Measurements from ENCODE around the gene ABCB8. TPM values are rescaled to one million over a fixed set of nuclear protein-coding genes. Genes with fewer than 3 reads are reported as not detected.
A peak's percentile ranks its signal among the peaks of the same experiment; 100 is the strongest.

The ABCB8 gene
- total RNA-seq, 1 donor: 35.4 TPM

DNA sequence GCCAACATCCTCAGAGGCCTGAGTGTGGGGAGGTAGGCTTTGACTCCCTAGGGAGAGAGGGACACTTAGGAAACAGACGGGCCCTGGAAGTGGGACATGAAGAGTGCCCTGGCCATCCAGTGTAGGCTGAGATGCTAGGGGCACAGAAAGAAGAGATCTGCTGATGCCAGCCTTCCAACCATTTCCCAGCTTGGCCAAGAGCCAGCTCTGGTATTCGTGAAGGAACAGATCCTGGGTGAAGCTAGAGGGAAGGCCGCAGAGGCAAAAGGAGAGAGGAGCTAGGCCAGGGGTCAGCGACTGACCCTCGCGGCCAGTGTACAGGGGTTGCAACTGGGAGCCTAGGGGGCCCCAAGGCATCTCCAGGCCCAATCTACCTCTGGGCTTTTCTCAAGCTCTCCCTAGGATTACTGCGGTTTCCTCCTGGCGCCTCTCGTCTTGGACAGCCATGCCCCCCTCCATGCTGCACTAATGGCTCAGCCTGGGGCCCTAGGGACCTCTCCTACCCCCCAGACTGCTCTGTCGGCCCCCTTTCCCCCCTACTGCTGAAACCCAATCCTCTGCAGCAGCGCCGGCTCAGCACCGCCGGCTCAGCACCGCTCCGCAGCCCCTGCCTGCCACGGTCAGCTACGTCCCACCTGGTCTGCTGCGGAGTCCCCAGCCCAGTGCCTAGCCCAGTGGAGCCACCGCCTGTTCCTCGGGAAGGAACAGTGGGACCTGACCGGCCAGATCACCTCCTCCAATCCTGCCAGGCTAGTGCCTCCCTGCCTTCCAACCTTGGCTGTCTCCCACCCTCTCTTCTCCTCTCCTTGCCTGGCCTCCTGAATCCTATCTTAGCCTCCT lies 19.9 kb downstream of the ABCB8 start, which contains the start of gene ASIC3:
ASIC3 (plus strand) TSS at position 556 of the 840 bp plus-strand sequence. CDS start 355 bp downstream, outside the sequence.
- DNase-seq (ENCODE audit: low read depth): no peak
- no peak within 1 kb of the TSS for H3K4me3 ChIP-seq (ENCODE audit: low read depth, low read length)
- TF ChIP-seq, protein P1, sequence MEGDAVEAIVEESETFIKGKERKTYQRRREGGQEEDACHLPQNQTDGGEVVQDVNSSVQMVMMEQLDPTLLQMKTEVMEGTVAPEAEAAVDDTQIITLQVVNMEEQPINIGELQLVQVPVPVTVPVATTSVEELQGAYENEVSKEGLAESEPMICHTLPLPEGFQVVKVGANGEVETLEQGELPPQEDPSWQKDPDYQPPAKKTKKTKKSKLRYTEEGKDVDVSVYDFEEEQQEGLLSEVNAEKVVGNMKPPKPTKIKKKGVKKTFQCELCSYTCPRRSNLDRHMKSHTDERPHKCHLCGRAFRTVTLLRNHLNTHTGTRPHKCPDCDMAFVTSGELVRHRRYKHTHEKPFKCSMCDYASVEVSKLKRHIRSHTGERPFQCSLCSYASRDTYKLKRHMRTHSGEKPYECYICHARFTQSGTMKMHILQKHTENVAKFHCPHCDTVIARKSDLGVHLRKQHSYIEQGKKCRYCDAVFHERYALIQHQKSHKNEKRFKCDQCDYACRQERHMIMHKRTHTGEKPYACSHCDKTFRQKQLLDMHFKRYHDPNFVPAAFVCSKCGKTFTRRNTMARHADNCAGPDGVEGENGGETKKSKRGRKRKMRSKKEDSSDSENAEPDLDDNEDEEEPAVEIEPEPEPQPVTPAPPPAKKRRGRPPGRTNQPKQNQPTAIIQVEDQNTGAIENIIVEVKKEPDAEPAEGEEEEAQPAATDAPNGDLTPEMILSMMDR (IDR thresholded peaks at IDR 0.05; ENCODE audit: insufficient read depth, low read depth, low read length): no peak

DNA sequence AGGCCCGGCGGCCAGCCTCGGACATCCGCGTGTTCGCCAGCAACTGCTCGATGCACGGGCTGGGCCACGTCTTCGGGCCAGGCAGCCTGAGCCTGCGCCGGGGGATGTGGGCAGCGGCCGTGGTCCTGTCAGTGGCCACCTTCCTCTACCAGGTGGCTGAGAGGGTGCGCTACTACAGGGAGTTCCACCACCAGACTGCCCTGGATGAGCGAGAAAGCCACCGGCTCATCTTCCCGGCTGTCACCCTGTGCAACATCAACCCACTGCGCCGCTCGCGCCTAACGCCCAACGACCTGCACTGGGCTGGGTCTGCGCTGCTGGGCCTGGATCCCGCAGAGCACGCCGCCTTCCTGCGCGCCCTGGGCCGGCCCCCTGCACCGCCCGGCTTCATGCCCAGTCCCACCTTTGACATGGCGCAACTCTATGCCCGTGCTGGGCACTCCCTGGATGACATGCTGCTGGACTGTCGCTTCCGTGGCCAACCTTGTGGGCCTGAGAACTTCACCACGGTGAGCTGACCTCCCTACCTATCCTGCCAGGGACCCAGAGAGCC lies 20.7 kb downstream of the ABCB8 start:
- TF ChIP-seq, protein P1 (IDR thresholded peaks at IDR 0.05; ENCODE audit: insufficient read depth, low read depth, low read length): no peak
- H3K4me3 ChIP-seq (ENCODE audit: low read depth, low read length): no peak overlapping the region
- DNase-seq (ENCODE audit: low read depth): no peak

DNA sequence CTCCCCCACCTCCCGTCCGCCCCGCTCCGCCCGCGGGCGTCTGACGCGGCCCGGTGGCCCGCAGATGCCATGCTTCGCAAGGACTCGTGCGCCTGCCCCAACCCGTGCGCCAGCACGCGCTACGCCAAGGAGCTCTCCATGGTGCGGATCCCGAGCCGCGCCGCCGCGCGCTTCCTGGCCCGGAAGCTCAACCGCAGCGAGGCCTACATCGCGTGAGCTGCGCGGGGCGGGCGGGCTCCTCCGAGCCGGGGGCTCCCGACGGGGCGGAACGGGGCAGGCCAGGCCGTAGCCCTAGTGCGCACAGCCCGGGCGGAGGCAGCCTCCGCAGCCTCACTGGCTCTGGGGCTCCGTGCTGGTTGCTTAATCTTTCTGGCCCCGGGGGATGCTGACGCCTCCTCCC lies 22.9 kb downstream of the ABCB8 start:
- TF ChIP-seq, protein P1 (IDR thresholded peaks at IDR 0.05; ENCODE audit: insufficient read depth, low read depth, low read length): no peak
- H3K4me3 ChIP-seq (ENCODE audit: low read depth, low read length): no peak overlapping the region
- peak; percentile 84 for DNase-seq (ENCODE audit: low read depth)

DNA sequence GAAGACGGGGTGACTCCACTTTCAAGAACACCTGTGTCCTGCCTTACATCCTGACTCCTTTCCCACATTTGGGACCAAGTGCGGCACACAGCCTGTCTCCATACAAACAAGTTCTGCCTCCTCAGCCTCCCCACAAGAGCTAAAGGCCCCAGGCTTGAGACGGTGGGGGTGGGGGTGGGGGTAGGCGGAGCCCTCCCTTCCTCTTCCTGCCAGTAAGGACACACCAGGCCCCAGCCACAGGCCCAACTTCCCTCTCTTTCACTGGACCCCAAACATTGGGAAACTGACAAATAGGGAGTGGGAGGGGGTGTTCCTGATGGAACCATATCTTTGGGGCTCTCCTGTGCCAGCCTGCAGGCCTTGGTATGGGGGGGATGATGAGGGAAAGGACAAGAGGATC lies 24.8 kb downstream of the ABCB8 start:
- TF ChIP-seq, protein P1 (IDR thresholded peaks at IDR 0.05; ENCODE audit: insufficient read depth, low read depth, low read length): no peak
- DNase-seq (ENCODE audit: low read depth): no peak
- H3K4me3 ChIP-seq (ENCODE audit: low read depth, low read length): no peak overlapping the region

DNA sequence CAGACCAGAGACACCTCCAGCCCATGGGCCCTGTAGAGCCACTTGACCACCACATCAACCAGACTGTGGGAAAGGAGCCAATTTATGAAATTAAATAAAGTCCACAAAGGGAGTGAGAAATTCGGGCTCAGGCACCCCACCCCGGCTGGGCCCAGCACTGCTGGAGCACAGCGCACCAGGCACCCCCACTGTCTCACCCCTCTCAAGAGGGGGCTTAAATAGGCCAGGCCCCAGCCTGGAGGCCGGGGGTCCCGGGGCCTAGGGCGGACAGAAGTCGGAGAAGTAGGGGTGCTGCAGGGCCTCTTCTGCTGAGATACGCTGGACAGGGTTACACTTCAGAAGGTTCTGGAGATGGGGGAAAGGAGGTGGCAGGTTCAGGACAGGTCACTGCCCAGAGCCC lies 25.5 kb downstream of the ABCB8 start:
- no peak overlapping the region for H3K4me3 ChIP-seq (ENCODE audit: low read depth, low read length)
- TF ChIP-seq, protein P1 (IDR thresholded peaks at IDR 0.05; ENCODE audit: insufficient read depth, low read depth, low read length): no peak
- no peak for DNase-seq (ENCODE audit: low read depth)

DNA sequence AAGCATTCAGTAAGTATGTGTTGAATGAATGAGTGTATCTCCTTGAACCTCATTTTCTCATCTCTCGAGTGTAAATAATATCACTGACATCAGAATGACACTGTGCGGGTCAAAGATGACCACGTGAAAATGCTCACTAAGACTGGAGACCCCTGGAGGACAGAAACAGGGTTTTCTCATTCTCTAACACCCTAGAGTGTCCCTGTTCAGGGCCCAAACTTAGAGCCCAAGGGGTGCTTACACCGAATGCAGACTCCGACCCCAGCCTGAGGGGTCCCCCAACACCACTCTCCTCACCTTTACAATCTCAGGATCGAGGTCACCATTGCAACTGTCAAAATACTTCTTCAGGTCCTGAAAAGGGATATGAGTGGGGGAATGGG lies 28.0 kb downstream of the ABCB8 start:
- TF ChIP-seq, protein P1 (IDR thresholded peaks at IDR 0.05; ENCODE audit: insufficient read depth, low read depth, low read length): peak; percentile 13
- H3K4me3 ChIP-seq (ENCODE audit: low read depth, low read length): no peak overlapping the region
- DNase-seq (ENCODE audit: low read depth): no peak

All from fibroblast of villous mesenchyme (primary cell).